Panc1 (cell line): Measurements from ENCODE around the gene CERKL. TPM values are rescaled to one million over a fixed set of nuclear protein-coding genes. Genes with fewer than 3 reads are reported as not detected.

Experiments
- ATAC-seq: fragments of 200-7000 bp; cut with Tn5 transposase; 2 replicates; pipeline ENCODE4 v1.9.1; 2020; ENCODE audit warnings: mild to moderate bottlenecking, moderate library complexity
- BruUV-seq: library from RNA; stranded (reverse); fragments of 400-500 nt; replicated peaks from 2 replicates; lab custom pipeline; 2021; lab: Mats Ljungman, UMichigan
- CTCF ChIA-PET: fragments of 300-600 bp; sonication (Branson Sonifier 250); formaldehyde crosslinking; loops from one replicate; lab custom pipeline; 2022; ENCODE audit warnings: antibody characterized with exemption; lab: Charles Lee
- POLR2A ChIA-PET: fragments of 300-600 bp; sonication (Branson Sonifier 250); formaldehyde crosslinking; loops from one replicate; lab custom pipeline; 2022; ENCODE audit warnings: antibody characterized with exemption; lab: Charles Lee
- DNase-seq: peaks from one replicate; pipeline ENCODE4 v3.0.0-alpha.2; 2010; ENCODE audit warnings: low read depth, low spot score
- H3K27ac ChIP-seq: 2 replicates; pipeline ENCODE4 v1.5.1; 2011; ENCODE audit warnings: mild to moderate bottlenecking, low read length, inconsistent platforms
- H3K27me3 ChIP-seq: fragments of 200-500 bp; sonication (Bioruptor generic); 2 replicates; pipeline ENCODE4 v1.6.0; 2014; ENCODE audit warnings: low read length, inconsistent platforms; ENCODE audit not compliant: control insufficient read depth, insufficient read depth
- H3K36me3 ChIP-seq: fragments of 200-500 bp; sonication (Bioruptor generic); 2 replicates; pipeline ENCODE4 v1.5.1; 2014; ENCODE audit warnings: inconsistent platforms, mild to moderate bottlenecking, low read length, moderate library complexity; ENCODE audit not compliant: control insufficient read depth, insufficient read depth
- H3K4me1 ChIP-seq: 2 replicates; pipeline ENCODE4 v1.5.1; 2011; ENCODE audit warnings: inconsistent platforms, mild to moderate bottlenecking, low read length, moderate library complexity; ENCODE audit not compliant: control insufficient read depth, insufficient read depth
- H3K4me3 ChIP-seq, 2 experiments: 2 replicates each; pipeline ENCODE4 v1.5.1; 2011 to 2012; ENCODE audit warnings: low read depth in 2 of 2, low read length in 2 of 2, mild to moderate bottlenecking in 2 of 2, inconsistent platforms in 1 of 2, moderate library complexity in 1 of 2
- H3K9me3 ChIP-seq: fragments of 200-500 bp; sonication (Bioruptor generic); 2 replicates; pipeline ENCODE4 v1.5.1; 2014; ENCODE audit warnings: low read depth, mild to moderate bottlenecking, inconsistent platforms, low read length, moderate library complexity; ENCODE audit not compliant: control insufficient read depth, insufficient read depth
- CTCF ChIP-seq: fragments of 450-650 bp; IDR thresholded peaks from 2 replicates; pipeline ENCODE4 v1.5.1; 2017; ENCODE audit warnings: mild to moderate bottlenecking
- POLR2AphosphoS5 ChIP-seq: IDR thresholded peaks from 2 replicates; pipeline ENCODE4 v1.6.1; 2012; ENCODE audit warnings: mild to moderate bottlenecking, low read depth, low read length, moderate library complexity
- REST ChIP-seq, 2 experiments: IDR thresholded peaks; 2 replicates each; pipeline ENCODE4 v1.6.1; 2011 to 2012; ENCODE audit warnings: low read depth in 2 of 2, control low read depth in 1 of 2, low read length in 1 of 2, mild to moderate bottlenecking in 1 of 2, moderate library complexity in 1 of 2; ENCODE audit not compliant: insufficient read depth in 1 of 2
- SIN3A ChIP-seq: IDR thresholded peaks from 2 replicates; pipeline ENCODE4 v1.6.1; 2012; ENCODE audit warnings: low read depth, mild to moderate bottlenecking, low read length, moderate library complexity, borderline replicate concordance; ENCODE audit not compliant: insufficient read depth
- TCF7L2 ChIP-seq: IDR thresholded peaks from 2 replicates; pipeline ENCODE4 v1.6.1; 2011; ENCODE audit warnings: mild to moderate bottlenecking, low read depth, low read length, inconsistent platforms
- in situ Hi-C: cut with HindIII; loops from 2 replicates; pipeline ENCODE4 v1.10.0; 2016; ENCODE audit warnings: low sequenced_read_pairs, low pct_unique_long_range_greater_than_20kb
- intact Hi-C: fragments of 100-400 bp; cut with micrococcal nuclease; formaldehyde crosslinking; loops from one replicate; pipeline ENCODE4 v1.10.0; 2022; ENCODE audit not compliant: unreplicated experiment
- total RNA-seq: library from RNA; stranded (reverse); gene quantifications from one replicate; pipeline ENCODE4 v1.2.1, GENCODE V29; 2021; ENCODE audit not compliant: unreplicated experiment

The CERKL gene
- total RNA-seq, 1 experiment from 2014 or later = 0.87 TPM

- BruUV-seq = no TSS peak
- intact Hi-C loops = no loop called here
- no peaks in the 10 kb centered on the region for H3K9me3 ChIP-seq
- H3K4me3 ChIP-seq = no peak overlapping the region
- no peak for ATAC-seq
- no peak for DNase-seq
- H3K36me3 ChIP-seq = no peaks in the 10 kb centered on the region
- CTCF ChIA-PET = no interaction called here
- POLR2A ChIA-PET = interaction anchor here (0.5 to 0.6 kb wide), 2 partner anchors 345 to 1108 kb away, joined by 3 to 21 read pairs; no protein-coding TSS in a partner anchor
- no peaks in the 10 kb centered on the region for H3K27me3 ChIP-seq
- in situ Hi-C loops = no loop called here
- H3K27ac ChIP-seq = no peak overlapping the region
- TF ChIP-seq CTCF (no peak), REST (IDR thresholded peaks at IDR 0.05; ENCODE audit: insufficient read depth in 1 of 2, low read depth in 2 of 2, low read length in 1 of 2) (no peak), POLR2AphosphoS5 (no peak), TCF7L2 (no peak), SIN3A (no peak)
- no peaks in the 10 kb centered on the region for H3K4me1 ChIP-seq
Observed at GRCh38 chr2:181554061-181554830, 102.7 kb downstream of the CERKL start.

- ATAC-seq = no peak
- no peaks in the 10 kb centered on the region for H3K36me3 ChIP-seq
- intact Hi-C loops = no loop called here
- H3K27me3 ChIP-seq = no peaks in the 10 kb centered on the region
- ChIA-PET CTCF (no interaction called here), POLR2A (interaction anchor here (0.6 kb wide), 1 partner anchor 346 kb away, joined by 21 read pairs; no protein-coding TSS in a partner anchor)
- H3K9me3 ChIP-seq = no peaks in the 10 kb centered on the region
- DNase-seq = no peak
- BruUV-seq = no TSS peak
- H3K27ac ChIP-seq = no peak overlapping the region
- no peaks in the 10 kb centered on the region for H3K4me1 ChIP-seq
- in situ Hi-C loops = no loop called here
- TF ChIP-seq CTCF = no peak
- TF ChIP-seq SIN3A = no peak
- TF ChIP-seq POLR2AphosphoS5 = no peak
- TF ChIP-seq TCF7L2 = no peak
- no peak overlapping the region for H3K4me3 ChIP-seq
Observed at GRCh38 chr2:181553244-181553643, 103.7 kb downstream of the CERKL start.
